Kidney (tissue), 14 donors: ENCODE data around the gene DAB1. TPM values are rescaled to one million over a fixed set of nuclear protein-coding genes. Genes with fewer than 3 reads are reported as not detected.

Experiments
- DNase-seq, 5 donors: peaks; one replicate each; pipeline ENCODE4 v3.0.0-alpha.2; 2013 to 2020
- FAIRE-seq: peaks from 2 replicates; lab custom pipeline; 2012; peaks lifted over from hg19 to GRCh38; lab: Jason Lieb, UNC
- H3K27ac ChIP-seq, 2 donors: one replicate each; pipeline ENCODE4 v1.7.0; 2013; ENCODE audit warnings: low read depth in 2 of 2, low read length in 2 of 2, inconsistent platforms in 1 of 2
- H3K27me3 ChIP-seq: one replicate; pipeline ENCODE4 v1.7.1; 2013; ENCODE audit warnings: low read length, inconsistent platforms; ENCODE audit not compliant: control insufficient read depth, insufficient read depth
- H3K36me3 ChIP-seq, 3 donors: one replicate each; pipeline versions ENCODE4 v1.7.0 to v1.7.1; 2013; ENCODE audit warnings: low read length in 3 of 3, control low read depth in 1 of 3, inconsistent platforms in 1 of 3; ENCODE audit not compliant: insufficient read depth in 3 of 3, control insufficient read depth in 2 of 3
- H3K4me1 ChIP-seq, 3 donors: one replicate each; pipeline versions ENCODE4 v1.7.0 to v1.7.1; 2013; ENCODE audit warnings: low read length in 3 of 3, inconsistent platforms in 1 of 3, low read depth in 1 of 3; ENCODE audit not compliant: control insufficient read depth in 2 of 3, insufficient read depth in 2 of 3
- H3K4me3 ChIP-seq, 3 donors: one replicate each; pipeline versions ENCODE4 v1.7.0 to v1.8.1; 2013; ENCODE audit warnings: low read length in 3 of 3, control low read depth in 1 of 3, inconsistent platforms in 1 of 3
- H3K9ac ChIP-seq, 3 donors: one replicate each; pipeline versions ENCODE4 v1.7.0 to v1.7.1; 2013; ENCODE audit warnings: low read length in 3 of 3, control low read depth in 1 of 3, inconsistent platforms in 1 of 3
- H3K9me3 ChIP-seq, 3 donors: one replicate each; pipeline versions ENCODE4 v1.7.0 to v1.7.1; 2013; ENCODE audit warnings: low read length in 3 of 3, control low read depth in 1 of 3, inconsistent platforms in 1 of 3; ENCODE audit not compliant: control insufficient read depth in 2 of 3, insufficient read depth in 1 of 3
- CTCF ChIP-seq: IDR thresholded peaks from 3 replicates; pipeline ENCODE4 v1.5.1; 2012; ENCODE audit warnings: mild to moderate bottlenecking, moderate library complexity, borderline replicate concordance; ENCODE audit not compliant: insufficient read depth; ENCODE audit errors: extremely low read depth
- intact Hi-C: fragments of 100-400 bp; cut with DNase I; formaldehyde crosslinking; loops from one replicate; pipeline ENCODE4 v1.11.1; 2022
- polyA plus RNA-seq: library from polyadenylated mRNA; stranded (reverse); fragments of 350-450 nt; fragmentation: Illumina TruSeq; extraction: RNeasy Lipid Tissue Mini Kit (QIAGEN cat#74804); gene quantifications from one replicate; pipeline ENCODE4 v1.2.3, GENCODE V29; 2014; ENCODE audit warnings: low read depth, low replicate concordance; ENCODE audit not compliant: insufficient read depth
- total RNA-seq: library from RNA; stranded (reverse); fragmentation: NEBNext Ultra II Directional; extraction: Animal tissue kit (Norgen Biotek cat#: 25700); gene quantifications from one replicate; pipeline ENCODE4 v1.2.1, GENCODE V29; 2021
- donor health status: control.
- donor health status: control.
- donor health status: control.
- donor health status: control.
- donor health status: control.
- donor health status: DM: yes; HTN: yes; CAD: no.
- donor health status: Normal renal cell carcinoma (clear cell type).

The DAB1 gene
- total and polyA plus RNA-seq, 2 donors from 2014 or later = 2.3 TPM; not detected in 1

DNA sequence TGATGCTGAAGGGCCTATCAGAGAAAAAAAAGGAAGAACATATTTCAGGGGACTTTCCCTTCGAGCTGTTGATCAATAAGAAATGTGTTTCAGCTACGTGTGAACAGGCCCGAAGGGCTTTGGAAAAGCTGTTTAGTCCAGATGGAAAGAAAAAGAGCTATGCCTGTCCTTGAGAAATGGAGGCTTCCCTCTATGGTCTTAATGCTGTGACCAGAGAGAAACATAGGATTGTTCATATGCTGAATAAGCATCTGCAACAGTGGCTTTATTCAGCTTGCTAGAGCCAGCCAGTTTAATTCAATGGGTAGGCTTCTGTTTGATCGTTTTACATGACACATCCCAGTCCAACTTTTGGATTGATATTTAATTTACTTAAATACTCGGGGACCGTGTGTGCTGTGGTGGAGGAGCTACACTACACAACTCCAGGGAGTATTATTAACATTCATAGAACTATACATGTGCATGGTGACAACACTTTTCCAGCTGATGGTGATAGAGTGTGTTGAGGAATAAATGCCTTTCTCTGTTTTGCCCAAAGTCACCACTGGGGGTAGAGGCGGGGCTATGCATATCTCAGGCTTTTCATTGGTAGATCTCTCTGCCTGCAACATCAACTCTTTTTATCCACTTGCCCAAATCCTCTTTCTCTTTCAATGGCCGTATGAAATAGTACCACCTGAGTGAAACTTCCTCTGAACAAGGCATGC lies 351.3 kb downstream of the DAB1 start:
- FAIRE-seq = no peak
- no peaks in the 10 kb centered on the region for H3K36me3 ChIP-seq
- no peak overlapping the region for H3K27ac ChIP-seq
- intact Hi-C loops = no loop called here
- no peak overlapping the region for H3K9ac ChIP-seq
- DNase-seq = no peak
- H3K9me3 ChIP-seq = no peaks in the 10 kb centered on the region
- TF ChIP-seq CTCF = no peak
- no peaks in the 10 kb centered on the region for H3K4me1 ChIP-seq
- H3K4me3 ChIP-seq = no peak overlapping the region
- no peaks in the 10 kb centered on the region for H3K27me3 ChIP-seq

GRCh38 chr1:57067863-57068262 lies 356.0 kb downstream of the DAB1 start:
- no peaks in the 10 kb centered on the region for H3K27me3 ChIP-seq
- no peak overlapping the region for H3K4me3 ChIP-seq
- H3K9me3 ChIP-seq = no peaks in the 10 kb centered on the region
- no peaks in the 10 kb centered on the region for H3K4me1 ChIP-seq
- DNase-seq (peak in 2 of 5 donors; percentile 30 to 69), FAIRE-seq (no peak)
- no peak overlapping the region for H3K9ac ChIP-seq
- intact Hi-C loops = no loop called here
- no peaks in the 10 kb centered on the region for H3K36me3 ChIP-seq
- TF ChIP-seq CTCF = no peak
- H3K27ac ChIP-seq = no peak overlapping the region

- no peak overlapping the region for H3K9ac ChIP-seq
- intact Hi-C loops = no loop called here
- no peaks in the 10 kb centered on the region for H3K4me1 ChIP-seq
- H3K36me3 ChIP-seq = no peaks in the 10 kb centered on the region
- no peak for DNase-seq
- no peaks in the 10 kb centered on the region for H3K27me3 ChIP-seq
- no peaks in the 10 kb centered on the region for H3K9me3 ChIP-seq
- H3K4me3 ChIP-seq = no peak overlapping the region
- no peak for FAIRE-seq
- no peak for TF ChIP-seq CTCF
- no peak overlapping the region for H3K27ac ChIP-seq
Observed at GRCh38 chr1:57066980-57067610, 356.8 kb downstream of the DAB1 start.
